ENCODE measurements around the gene ADAT2.

- TF ChIP-seq JUND (IDR thresholded peaks at IDR 0.05), result no peak
- TF ChIP-seq POLR2AphosphoS5 (IDR thresholded peaks at IDR 0.05; ENCODE audit: low read depth, low read length), result no peak
- TF ChIP-seq MXI1 (IDR thresholded peaks at IDR 0.05; ENCODE audit: low read depth, low read length), result no peak
- no peak for TF ChIP-seq TCF12 (IDR thresholded peaks at IDR 0.05)
- no peak for TF ChIP-seq YY1 (IDR thresholded peaks at IDR 0.05; ENCODE audit: low read depth)
- TF ChIP-seq, protein P1, sequence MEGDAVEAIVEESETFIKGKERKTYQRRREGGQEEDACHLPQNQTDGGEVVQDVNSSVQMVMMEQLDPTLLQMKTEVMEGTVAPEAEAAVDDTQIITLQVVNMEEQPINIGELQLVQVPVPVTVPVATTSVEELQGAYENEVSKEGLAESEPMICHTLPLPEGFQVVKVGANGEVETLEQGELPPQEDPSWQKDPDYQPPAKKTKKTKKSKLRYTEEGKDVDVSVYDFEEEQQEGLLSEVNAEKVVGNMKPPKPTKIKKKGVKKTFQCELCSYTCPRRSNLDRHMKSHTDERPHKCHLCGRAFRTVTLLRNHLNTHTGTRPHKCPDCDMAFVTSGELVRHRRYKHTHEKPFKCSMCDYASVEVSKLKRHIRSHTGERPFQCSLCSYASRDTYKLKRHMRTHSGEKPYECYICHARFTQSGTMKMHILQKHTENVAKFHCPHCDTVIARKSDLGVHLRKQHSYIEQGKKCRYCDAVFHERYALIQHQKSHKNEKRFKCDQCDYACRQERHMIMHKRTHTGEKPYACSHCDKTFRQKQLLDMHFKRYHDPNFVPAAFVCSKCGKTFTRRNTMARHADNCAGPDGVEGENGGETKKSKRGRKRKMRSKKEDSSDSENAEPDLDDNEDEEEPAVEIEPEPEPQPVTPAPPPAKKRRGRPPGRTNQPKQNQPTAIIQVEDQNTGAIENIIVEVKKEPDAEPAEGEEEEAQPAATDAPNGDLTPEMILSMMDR (IDR thresholded peaks at IDR 0.05), result no peak
Observed at GRCh38 chr6:143485967-143486366, 35.5 kb upstream of the ADAT2 start.
